NCI-H524 (cell line): Measurements from ENCODE around the gene ACOT2.

Experiments
- DNase-seq, 2 experiments: peaks; one replicate each; lab custom pipeline; 2025; lab: John Stamatoyannopoulos, UW

ACOT2 gene

DNA sequence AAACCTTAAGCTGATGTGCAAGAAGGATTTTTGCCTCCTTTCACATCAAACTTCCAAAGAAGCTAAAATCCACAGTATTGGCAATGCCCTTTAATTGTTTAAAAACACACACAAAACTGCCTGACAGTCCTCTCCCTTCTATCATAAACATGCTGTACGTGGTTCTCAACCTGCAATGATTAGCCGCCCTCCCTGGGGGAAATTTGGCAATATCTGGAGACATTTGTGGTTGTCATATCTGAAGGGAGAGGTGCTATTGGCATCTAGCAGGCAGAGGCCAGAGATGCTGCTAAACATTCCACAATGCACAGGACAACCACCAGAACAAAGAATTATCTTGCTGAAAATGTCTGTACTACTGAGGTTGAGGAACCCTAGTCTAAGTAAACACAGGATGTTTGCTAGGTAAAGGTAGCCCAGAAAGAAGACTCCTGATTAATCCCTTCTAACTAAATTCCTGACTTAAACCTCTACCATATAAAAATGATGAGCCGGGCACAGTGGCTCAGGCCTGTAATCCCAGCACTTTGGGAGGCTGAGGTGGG lies 44.5 kb downstream of the ACOT2 start:
- no peak for DNase-seq

DNA sequence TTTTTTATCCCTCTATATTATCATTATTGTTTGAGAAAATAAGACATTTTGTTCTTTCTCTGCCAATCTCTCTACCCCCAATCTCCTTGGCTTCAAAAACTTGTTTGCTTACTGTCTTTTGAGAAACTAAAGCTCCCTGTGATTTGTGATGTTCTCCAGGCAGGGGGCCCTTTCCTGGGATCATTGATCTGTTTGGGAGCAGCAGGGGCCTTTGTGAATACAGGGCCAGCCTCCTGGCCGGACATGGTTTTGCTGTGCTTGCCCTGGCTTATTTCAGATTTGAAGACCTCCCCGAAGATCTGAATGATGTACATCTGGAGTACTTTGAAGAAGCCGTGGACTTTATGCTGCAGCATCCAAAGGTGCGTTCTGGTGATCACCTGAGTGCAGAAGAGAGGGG lies 47.8 kb downstream of the ACOT2 start:
- no peak for DNase-seq

DNA sequence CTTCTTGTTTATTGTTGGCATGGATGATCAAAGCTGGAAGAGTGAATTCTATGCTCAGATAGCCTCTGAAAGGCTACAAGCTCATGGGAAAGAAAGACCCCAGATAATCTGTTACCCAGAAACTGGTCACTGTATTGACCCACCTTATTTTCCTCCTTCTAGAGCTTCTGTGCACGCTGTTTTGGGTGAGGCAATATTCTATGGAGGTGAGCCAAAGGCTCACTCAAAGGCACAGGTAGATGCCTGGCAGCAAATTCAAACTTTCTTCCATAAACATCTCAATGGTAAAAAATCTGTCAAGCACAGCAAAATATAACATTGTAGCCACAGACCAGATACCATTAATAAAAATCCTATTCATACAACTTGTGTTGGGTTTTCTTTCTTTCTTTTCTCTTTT lies 50.5 kb downstream of the ACOT2 start:
- DNase-seq = no peak

DNA sequence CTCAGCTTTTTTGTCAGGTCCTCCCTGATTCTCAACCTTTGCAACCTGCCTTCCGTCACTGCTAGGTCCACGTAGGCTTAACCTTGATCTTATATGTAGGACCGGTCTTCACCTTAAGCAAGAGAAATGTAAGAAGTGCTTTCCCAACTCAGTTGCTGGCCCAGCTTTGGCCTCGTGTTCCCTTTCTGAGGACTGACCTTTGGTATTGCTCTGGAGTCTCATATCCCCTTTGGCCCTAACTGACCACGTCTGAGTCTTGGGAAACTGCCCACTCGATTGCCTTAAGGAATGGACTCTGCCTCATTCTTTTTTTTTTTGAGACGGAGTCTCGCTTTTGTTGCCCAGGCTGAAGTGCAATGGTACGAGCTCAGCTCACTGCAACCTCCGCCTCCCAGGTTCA lies 51.3 kb downstream of the ACOT2 start:
- DNase-seq = no peak

DNA sequence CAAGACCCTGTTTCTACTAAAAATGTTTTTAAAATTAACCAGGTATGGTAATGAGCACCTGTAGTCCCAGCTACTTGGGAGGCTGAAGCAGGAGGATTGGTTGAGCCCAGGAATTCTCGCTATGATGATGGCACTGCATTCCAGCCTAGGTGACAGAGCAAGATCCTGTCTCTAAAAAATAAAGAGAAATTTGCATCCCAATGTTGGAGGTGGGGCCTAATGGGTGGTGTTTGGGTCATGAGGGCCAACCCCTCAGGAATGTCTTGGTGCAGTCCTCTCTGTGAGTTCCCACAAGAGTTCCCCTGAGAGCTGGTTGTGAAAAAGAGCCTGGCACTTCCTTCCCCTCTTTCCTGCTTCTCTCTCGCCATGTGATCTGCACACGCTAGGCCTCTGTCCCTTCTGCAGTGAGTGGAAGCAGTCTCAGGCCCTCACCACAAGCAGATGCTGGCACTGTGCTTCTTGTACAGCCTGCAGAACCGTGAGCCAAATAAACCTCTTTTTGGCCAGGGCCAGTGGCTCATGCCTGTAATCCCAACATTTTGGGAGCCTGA lies 54.6 kb downstream of the ACOT2 start:
- no peak for DNase-seq
